Amygdala (tissue), 56 donors: ENCODE measurements around the gene DEGS1.

Experiments used
- DNase-seq, 56 donors: peaks; one replicate each; lab custom pipeline; 2025; lab: John Stamatoyannopoulos, UW

Gene DEGS1

DNA sequence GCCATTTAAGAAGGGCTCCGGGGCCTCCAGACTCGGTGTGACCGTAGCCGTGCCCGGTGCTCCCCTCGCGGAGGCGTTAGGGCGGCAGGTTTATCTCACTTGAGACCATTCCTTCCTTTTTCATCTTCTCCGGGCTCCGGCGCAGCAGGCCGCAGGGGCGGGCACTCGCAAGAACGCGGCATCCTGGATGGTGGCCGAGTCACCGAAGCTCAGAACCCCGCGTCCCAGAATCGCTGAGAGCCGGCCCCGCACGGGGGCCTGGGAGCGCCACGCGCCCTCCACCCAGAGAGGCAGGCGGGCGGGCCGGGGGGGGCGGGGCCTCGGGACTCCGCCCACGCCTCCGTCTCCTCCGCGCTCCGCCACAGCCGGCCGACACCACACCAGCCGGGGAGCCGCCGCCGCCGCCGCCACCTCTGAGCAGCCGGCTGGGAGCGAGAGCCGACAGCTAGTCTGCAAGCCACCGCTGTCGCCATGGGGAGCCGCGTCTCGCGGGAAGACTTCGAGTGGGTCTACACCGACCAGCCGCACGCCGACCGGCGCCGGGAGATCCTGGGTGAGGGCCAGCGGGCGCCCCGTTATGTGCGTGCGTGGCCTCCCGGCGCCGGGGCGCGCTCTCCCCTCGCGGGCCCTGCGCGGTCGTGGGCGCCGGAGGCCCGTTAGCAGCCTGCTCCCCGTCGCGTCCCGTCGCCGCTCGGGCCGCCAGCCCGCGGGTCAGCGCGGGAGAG lies at the start of gene DEGS1:
TSS of gene DEGS1 (plus strand) at position 375 of the 725 bp plus-strand sequence. CDS start at position 472, 97 bp downstream.
- DNase-seq = peak; percentile 36 to 94 (median 74)

DNA sequence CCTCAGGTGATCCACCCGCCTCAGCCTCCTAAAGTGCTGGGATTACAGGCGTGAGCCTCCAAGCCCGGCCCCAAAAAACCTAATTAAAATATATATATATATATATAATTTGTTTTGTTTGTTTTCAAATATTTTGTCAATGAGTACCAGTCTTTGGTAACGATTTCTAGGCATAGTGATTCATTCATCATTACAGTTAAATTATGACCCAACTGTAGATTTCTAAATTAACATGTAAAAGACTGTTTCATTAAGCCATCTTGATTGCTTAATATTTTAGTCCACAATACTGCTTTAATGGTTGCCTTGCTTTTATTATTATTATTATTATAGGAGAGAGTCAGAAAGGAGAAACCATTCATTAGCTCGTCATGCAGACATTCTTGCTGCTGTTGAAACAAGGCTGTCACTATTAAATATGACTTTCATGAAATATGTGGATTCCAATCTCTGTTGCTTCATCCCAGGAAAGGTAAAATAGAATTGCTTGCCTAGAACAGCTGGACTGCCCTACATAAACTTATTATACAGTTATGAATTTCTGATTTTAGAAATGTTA lies 49.2 kb upstream of the DEGS1 start:
- no peak for DNase-seq

DNA sequence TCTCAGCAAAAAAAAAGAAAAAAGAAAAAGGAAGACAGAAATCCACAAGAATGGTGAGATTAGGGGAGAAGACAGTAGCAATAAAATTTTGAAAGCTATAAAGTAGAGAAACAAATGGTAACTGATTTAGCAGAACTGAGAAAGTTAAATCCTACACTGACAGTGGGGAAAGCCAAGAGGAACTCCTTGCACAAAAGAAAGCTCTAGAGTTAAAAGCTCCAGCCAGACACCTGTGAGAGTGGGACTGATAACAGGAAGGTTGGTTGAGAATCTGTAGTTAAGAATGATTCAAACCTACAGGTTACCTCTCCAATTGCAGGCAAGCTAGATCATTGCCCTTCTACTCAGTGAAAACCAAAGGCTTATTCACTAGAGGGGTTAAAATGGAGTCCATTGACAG lies 45.5 kb upstream of the DEGS1 start:
- DNase-seq = no peak

DNA sequence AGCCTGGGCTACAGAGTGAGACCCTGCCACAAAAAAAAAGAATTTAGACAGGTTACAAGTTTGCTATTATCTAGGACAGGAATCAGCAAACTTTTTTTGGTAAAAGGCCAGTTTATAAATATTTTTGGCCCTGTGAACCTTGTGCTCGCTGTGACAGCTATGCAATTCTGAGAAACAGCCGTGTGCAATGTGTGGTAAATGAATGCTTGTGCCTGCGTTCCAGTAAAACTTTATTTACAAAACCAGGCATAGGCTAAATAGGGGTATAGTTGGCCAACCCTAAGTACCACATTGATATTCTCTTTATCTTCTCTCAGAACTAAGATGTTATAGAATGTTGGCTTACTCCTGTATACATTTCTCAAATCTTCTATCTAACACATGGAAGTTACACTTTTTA lies 44.8 kb upstream of the DEGS1 start:
- no peak for DNase-seq

DNA sequence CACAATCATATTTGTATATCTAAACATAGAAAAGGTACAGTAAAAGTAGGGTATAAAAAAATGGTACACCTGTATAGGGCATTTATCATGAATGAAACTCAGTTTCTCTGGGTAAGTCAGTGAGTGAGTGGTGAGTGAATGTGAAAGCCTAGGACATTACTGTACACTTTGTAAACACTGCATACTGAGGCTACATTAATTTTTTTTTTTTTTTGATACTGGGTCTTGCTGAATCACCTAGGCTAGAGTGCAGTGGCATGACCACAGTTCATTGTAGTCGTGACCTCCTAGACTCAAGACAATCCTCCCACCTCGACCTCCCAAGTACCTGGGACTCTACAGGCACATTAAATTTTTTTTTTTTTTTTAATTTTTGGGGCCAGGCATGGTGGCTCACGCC lies 41.3 kb upstream of the DEGS1 start:
- DNase-seq = no peak

DNA sequence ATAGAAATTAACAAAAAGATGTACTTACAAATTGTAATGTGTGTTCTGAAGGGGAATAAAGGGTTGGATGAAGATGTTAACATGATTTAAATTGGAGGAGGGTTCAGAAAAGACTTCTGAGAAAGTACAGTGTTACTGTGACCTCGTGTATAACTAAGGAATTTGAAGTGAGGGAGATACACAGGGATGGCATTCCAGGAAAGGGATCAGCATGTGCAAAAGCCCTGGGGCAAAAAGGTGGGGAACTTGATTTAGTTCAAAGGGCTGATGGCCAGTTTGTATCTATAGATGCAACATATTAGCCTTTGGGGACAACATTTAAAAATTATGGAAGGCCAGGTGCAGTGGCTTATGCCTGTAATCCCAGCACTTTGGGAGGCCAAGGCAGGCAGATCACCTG lies 33.3 kb upstream of the DEGS1 start:
- no peak for DNase-seq

DNA sequence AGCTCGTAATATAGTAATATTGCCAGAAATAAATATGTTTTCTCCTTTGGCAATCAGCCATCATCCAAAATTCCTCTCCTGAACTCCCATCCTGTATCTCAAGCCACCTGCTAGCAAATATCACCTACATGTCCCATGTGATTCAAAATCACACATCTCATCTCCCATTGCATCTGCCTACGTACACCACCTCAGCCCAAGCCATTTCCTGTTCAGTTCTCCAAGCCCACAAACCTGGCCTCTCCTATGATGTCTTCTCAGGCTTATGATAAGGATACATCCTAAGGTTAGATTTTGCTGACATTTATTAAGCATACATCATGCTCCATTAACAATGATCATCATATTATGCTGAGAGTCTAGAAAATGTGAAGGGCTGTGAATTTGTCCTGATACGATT lies 31.9 kb upstream of the DEGS1 start:
- DNase-seq = no peak

DNA sequence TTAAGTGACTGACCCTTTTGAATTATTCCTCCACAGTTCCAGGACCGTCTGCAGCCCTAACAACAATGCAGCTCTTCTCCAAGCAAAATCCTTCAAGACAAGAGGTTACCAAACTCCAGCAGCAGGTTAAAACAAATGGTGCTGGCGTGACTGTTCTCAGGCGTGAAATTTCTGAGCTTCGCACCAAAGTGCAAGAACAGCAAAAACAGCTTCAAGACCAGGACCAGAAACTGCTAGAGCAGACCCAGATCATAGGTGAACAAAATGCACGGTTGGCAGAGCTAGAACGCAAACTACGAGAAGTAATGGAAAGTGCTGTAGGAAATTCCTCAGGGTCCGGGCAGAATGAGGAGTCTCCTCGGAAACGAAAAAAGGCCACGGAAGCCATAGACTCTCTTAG lies 25.7 kb upstream of the DEGS1 start:
- no peak for DNase-seq

DNA sequence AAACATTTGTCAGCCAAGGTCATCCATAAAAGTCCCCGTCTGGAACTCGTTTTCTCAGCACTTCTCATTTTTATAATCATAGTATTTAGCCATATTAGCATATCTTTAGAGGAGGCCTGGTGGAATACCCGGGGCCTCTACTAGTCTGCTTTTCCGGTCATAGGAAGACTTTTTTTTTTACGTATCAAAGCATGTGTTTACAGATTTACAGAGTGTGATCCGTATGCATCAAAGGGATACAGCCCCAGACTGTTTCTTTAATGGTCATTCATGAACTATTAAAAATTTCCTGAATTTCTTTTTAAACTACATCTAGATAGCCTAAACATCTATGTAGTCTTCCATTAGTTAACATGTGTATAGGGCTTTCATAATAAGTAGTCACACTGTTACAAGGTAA lies 23.5 kb upstream of the DEGS1 start:
- DNase-seq = no peak

DNA sequence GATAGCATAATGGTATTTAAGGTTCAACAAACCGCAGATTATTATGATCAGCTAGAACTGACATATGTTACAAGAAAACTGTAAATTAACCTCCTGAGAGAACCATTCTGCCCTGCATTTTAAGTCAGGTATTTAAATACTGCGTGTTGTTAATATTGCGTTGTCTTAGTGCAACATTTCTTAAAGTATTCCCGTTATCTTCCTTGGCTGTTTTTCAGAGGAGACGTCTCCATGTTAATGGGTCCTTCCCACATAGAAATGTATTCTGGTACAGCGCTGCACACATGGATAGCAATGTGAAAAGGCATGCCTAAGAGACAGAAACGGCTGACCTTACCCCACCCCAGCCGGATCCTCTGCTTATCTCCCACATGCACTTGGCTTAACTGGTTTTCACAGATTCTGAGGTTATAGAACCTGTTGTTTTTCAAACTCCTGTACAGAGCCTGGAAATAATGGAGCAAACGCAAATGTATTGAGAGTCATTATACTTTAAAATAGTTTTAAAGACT lies 22.8 kb upstream of the DEGS1 start:
- DNase-seq = no peak

DNA sequence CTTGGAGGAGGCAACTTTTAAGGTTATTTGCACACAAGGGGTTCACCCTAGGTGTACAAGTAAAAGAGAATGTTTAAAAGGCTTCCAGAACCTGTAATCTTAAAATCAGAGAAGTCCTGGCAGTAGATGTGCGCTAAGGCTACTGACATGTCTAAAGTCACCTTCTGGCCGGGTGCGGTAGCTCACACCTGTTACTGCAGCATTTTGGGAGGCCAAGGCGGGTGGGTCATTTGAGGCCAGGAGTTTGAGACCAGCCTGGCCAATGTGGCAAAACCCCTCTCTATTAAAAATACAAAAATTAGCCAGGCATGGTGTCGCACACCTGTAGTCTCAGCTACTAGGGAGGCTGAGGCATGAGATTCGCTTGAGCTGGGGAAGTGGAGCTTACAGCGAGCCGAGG lies 20.3 kb upstream of the DEGS1 start:
- no peak for DNase-seq

DNA sequence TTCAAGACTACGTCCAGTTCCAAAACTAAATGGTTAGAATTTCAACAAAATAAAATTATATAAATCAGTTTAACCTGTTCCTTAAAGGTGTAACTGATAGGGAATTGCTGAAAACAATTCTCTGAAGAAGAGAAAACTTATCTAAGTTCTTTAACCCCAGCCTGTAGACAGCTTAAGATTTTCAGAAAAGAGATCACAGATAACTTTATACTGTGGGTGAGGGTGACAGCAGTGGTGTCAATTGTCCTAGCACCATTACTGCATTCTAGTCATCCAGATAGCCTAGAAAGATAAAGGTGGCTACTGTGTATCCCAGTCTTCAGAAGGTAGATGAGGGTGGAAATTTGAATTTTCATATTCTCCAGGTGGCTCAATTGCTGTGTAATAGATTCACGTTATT lies 19.7 kb upstream of the DEGS1 start:
- no peak for DNase-seq

DNA sequence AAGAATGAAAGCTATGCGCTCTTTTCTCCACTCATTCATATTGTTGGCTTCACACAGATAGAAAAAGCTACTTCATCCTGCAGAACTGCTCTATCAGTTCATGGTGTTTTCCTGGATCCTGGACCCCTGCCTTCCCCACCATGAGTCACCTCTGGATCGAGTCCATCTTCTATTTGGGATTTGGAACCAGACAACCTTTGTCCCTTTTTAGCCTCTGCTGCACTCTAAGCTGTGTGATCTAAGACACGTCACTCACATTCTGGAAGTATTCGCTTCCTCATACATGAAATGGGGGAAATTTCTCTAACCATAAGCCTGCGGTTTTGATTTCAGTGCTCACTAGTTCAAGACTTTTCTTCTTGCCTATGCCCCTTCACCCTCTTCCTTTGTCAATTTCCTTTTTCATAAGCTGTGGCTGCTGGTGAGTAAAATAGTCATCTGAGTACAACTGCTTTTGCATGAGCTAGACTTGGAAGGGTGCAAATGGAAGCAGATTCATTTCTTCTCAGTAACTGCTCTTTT lies 14.1 kb upstream of the DEGS1 start:
- peak in 3 of 56 donors; percentile 14 to 18 (median 17) for DNase-seq

DNA sequence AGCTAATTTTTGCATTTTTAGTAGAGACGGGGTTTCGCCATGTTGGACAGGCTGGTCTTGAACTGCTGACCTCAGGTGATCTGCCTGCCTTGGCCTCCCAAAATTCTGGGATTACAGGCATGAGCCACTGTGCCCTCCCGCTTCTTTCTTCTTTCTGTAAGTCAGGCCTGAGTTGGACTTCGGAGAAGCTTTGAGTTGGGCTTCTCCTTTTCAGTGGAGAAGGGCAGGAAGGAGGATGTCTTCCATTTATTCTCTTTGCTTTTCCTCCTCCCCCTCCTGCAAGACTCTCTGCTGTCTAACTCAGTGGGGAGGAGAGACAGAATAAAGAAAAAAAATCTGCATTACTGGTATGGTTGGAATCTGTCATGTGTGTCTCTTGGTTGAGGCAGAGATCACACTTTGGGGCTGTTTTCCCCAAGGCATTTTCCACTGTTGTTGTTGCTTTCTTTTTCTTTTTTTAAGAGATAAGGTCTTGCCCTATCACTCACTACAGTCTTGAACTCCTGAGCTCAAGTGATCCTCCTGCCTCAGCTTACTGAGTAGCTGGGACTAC lies 13.2 kb upstream of the DEGS1 start:
- no peak for DNase-seq

DNA sequence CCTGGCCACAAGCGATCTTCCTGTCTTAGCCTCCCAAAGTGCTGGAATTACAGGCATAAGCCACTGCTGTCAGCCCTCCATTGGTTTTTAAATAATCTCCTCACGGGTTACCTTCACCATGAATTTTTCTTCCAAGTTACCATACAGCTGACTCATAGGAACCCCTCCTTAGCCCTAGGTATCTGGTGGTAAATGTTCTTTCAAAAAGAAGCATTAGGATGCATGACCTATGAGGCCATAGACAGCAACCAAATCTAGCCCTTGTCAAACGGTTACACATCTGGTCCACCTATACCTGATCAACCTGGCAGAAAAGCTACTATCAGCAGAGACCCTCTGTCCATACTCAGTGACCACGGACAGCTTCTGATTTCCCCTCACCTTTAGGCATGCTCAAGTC lies 12.7 kb upstream of the DEGS1 start:
- no peak for DNase-seq

DNA sequence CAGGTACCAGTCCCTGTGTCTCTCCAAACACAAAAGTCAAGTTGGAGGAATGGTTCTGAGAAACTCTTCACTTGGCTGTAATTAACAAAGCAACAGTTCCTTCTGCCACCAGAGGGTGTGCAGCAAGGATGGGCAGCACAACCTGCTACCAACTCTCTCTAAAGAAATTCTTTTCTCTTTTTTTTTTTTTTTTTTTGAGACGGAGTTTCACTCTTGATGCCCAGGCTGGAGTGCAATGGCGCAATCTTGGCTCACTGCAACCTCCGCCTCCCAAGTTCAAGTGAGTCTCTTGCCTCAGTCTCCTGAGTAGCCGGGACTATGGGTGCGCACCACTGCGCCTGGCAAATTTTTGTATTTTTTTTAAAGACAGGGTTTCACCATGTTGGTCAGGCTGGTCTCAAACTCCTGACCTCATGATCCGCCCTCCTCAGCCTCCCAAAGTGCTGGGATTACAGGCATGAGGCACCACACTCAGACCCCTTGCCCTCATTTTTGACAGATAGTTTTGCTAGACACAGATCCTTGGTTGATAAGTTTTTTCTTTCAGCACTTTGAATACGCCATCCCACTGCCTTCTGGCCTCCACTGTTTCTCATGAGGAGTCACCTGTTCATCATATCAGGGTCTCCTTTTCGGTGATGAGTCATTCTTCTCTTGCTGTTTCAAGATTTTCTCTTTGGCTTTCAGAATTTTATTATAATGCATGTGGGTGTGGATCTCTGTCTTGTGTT lies 12.1 kb upstream of the DEGS1 start:
- DNase-seq = no peak

DNA sequence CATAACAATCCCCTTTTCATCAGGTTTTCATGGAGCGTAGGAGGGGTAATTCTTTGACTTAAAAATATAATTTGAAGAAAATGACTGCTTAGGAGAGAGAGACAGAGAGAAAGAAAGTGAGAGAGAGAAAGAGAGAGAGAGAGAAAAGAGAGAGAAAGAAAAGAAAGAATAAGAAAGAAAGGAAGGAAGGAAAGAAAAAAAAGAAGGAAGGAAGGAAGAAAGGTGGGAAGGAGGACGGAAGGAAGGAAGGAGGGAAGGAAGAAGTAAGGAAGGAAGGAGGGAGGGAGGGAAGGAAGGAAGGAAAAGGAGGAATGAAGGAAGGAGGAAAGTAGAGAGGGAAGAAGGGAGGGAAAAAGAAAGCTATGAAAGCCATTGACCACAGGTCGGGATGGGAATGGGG lies 10.8 kb upstream of the DEGS1 start:
- no peak for DNase-seq

DNA sequence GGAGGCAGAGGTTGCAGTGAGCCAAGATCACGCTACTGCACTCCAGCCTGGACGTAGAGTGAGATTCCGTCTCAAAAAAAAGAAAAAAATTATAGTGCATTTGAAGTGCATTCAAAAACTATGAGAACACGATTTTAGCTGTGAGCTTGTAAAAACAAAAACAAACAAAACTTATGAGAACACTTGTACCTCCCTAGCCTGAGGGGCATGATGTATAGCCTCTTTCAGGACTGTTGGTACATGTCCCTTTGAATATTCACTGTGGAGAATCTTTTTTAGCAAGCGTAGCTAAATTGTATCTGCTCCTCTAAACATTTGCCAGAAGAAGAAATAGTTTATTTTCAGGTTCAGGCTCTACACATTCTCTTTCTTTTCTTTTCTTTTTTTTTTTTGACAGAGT lies 9.5 kb upstream of the DEGS1 start:
- no peak for DNase-seq

DNA sequence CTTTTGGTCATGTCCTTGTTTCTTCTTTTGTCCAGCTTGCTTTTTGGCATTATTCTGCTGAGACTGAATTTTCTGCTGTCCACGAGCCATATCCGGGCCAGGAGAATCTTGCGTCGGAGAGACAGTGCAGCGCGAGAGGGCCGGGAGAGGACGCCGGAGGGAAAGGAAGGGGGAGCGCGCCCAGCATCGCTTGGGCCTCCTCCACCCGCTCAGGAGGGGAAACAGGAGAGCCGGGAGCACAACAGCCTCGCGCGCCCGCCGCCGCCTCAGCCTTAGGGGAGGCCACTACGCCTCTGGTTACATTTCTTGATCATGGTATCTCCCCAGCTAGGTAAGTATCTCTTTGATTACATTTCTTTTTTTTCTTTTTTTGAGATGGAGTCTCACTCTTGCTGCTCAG lies 7.4 kb upstream of the DEGS1 start:
- DNase-seq = peak in 12 of 56 donors; percentile 2 to 33 (median 6)

DNA sequence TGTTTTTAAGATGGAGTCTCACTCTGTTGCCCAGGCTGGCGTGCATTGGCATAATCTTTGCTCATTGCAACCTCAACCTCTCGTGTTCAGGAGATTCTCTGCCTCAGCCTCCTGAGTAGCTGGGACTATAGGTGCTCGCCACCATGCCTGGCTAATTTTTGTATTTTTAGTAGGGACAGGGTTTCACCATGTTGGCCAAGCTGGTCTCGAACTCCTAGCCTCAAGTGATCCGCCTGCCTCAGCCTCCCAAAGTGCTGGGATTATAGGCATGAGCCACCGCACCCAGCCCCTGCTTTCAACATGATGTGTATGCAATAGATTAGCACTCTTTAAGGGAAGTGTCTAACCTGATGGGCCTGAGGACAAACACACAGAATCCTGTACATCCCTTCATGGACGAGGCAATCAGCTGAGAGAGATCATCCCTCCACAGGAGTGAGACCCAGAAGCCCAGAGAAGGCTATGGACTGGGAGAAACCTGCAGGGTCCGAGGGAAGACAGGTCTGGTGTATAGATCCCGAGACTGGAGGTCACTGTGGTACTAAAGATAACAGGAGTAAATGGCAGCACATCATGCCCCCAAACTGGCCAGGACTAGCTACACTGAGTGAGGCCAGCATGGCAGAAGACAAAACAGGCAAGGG lies 5.6 kb upstream of the DEGS1 start:
- DNase-seq = no peak

DNA sequence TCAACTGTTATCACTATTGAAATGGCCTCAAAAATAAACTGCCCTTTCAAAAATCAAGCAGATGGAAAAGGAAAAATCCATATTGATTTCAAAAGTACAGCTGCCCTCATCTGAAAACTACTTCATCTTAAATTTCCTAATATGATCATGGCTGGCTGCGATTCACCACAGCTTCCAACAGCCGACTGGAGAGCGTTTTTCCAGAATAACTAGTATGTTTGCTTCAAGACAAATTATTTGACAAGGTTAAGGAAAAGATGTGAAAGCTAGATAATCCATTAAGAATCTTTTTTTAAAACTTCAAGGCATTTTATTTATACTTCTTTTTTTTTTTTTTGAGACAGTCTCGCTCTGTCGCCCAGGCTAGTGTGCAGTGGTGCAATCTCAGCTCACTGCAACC lies 4.1 kb upstream of the DEGS1 start:
- DNase-seq = no peak
